ENCODE results near the gene LTBP4. TPM values are rescaled to one million over a fixed set of nuclear protein-coding genes. Genes with fewer than 3 reads are reported as not detected.
A peak's percentile ranks its signal among the peaks of the same experiment; 100 is the strongest.

The LTBP4 gene
- total and polyA plus RNA-seq, 2 of the 13 experiments (the other 11 are each of a cell fraction or from before 2014, with no cell fraction given), result 0.86 to 2.3 TPM

DNA sequence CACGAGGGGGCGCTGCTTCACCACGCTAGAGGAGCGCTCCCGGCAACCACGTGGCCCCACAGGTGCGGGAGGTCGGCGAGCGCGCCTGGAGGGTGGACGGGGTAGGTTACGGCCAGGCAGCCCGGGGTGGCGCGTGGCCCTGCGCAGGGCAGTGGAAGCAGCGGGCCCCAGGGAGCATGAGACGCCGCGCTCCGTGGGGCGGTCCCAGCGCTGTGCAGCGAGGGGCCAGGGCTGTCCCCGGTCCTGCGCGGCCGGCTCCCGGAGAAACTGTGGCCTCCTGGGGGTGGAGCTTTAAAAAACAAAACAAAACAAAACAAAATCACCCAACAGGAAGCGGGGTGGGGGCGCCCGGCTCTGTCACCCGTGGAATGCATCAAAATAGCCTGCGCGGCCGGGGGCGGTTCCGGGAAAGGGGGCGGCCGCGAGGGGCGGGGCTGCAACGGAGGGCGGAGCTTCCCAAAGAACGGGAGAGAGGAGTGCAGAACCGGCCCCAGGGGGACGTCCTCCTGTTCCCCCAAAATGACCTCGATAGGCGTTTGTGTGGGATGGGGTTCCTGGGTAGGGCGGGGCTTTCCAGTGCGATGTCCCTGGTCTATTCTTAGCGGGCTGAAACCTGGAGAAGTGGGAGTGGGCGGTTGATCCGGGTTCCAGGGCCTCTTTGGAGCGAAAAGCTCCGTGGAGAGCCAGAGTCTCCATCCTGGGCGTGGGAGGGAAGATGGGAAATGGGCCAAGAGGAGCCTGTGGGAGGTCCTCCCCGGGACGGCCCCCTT, 61.9 kb downstream of the LTBP4 start (continued):
- TF ChIP-seq, protein P1, sequence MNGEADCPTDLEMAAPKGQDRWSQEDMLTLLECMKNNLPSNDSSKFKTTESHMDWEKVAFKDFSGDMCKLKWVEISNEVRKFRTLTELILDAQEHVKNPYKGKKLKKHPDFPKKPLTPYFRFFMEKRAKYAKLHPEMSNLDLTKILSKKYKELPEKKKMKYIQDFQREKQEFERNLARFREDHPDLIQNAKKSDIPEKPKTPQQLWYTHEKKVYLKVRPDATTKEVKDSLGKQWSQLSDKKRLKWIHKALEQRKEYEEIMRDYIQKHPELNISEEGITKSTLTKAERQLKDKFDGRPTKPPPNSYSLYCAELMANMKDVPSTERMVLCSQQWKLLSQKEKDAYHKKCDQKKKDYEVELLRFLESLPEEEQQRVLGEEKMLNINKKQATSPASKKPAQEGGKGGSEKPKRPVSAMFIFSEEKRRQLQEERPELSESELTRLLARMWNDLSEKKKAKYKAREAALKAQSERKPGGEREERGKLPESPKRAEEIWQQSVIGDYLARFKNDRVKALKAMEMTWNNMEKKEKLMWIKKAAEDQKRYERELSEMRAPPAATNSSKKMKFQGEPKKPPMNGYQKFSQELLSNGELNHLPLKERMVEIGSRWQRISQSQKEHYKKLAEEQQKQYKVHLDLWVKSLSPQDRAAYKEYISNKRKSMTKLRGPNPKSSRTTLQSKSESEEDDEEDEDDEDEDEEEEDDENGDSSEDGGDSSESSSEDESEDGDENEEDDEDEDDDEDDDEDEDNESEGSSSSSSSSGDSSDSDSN (CRISPR knock-in tag; IDR thresholded peaks at IDR 0.05), result peak; percentile 63
- peak; percentile 70 for TF ChIP-seq ZFY (CRISPR knock-in tag; IDR thresholded peaks at IDR 0.05)
- TF ChIP-seq NR2F2 (IDR thresholded peaks at IDR 0.05; ENCODE audit: borderline replicate concordance, low read depth), result no peak
- TF ChIP-seq BRD4 (CRISPR knock-in tag; IDR thresholded peaks at IDR 0.05), result no peak; the same call in 1 of the 2 replicates
- TF ChIP-seq KLF6 (CRISPR knock-in tag; IDR thresholded peaks at IDR 0.05), result peak; percentile 52; the same call in 1 of the 2 replicates
- no peak for TF ChIP-seq ZNF879 (CRISPR knock-in tag; IDR thresholded peaks at IDR 0.05)
- no peak for TF ChIP-seq GTF3A (CRISPR knock-in tag; conservative IDR thresholded peaks at IDR 0.05)
- no peak for TF ChIP-seq RELA (CRISPR knock-in tag; IDR thresholded peaks at IDR 0.05)
- 0 out of 2 replicates have a peak, but pooled peaks have one; percentile 13 for TF ChIP-seq ZNF780A (CRISPR knock-in tag; IDR thresholded peaks at IDR 0.05)
- TF ChIP-seq, protein P2, sequence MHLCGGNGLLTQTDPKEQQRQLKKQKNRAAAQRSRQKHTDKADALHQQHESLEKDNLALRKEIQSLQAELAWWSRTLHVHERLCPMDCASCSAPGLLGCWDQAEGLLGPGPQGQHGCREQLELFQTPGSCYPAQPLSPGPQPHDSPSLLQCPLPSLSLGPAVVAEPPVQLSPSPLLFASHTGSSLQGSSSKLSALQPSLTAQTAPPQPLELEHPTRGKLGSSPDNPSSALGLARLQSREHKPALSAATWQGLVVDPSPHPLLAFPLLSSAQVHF (CRISPR knock-in tag; IDR thresholded peaks at IDR 0.05), result 0 out of 2 replicates have a peak, but pooled peaks have one; percentile 30
- peak; percentile 36 for TF ChIP-seq SP2 (CRISPR knock-in tag; IDR thresholded peaks at IDR 0.05)
- no peak for TF ChIP-seq PPARG (CRISPR knock-in tag; conservative IDR thresholded peaks at IDR 0.05)
- no peak; the same call in 1 of the 2 replicates for TF ChIP-seq ZNF281 (CRISPR knock-in tag; IDR thresholded peaks at IDR 0.05; ENCODE audit: borderline replicate concordance)
- TF ChIP-seq NCOA2 (CRISPR knock-in tag; IDR thresholded peaks at IDR 0.05), result no peak
- no peak for TF ChIP-seq ASH2L (IDR thresholded peaks at IDR 0.05; ENCODE audit: insufficient read length, low read depth, low read length)
- TF ChIP-seq RERE (CRISPR knock-in tag; IDR thresholded peaks at IDR 0.05; ENCODE audit: low read depth), result no peak
- no peak for TF ChIP-seq SMARCC2 (IDR thresholded peaks at IDR 0.05)

Data from HepG2 (cell line).